Coronary artery (tissue), 2 donors: ENCODE results near the gene MRPL12.
A peak's percentile ranks its signal among the peaks of the same experiment; 100 is the strongest.

Source experiments
- DNase-seq: peaks from one replicate; pipeline ENCODE4 v3.0.0-alpha.2; 2017; ENCODE audit warnings: low spot score
- H3K27ac ChIP-seq, 2 donors: fragments of 200-600 bp; sonication (generic); one replicate each; pipeline ENCODE4 v1.5.1; 2016 to 2019
- H3K4me3 ChIP-seq: fragments of 200-600 bp; sonication (generic); 2 replicates; pipeline ENCODE4 v1.5.1; 2016; ENCODE audit warnings: mild to moderate bottlenecking, moderate library complexity
- TF ChIP-seq, protein P1 (sequence below): fragments of 200-600 bp; sonication (generic); IDR thresholded peaks from one replicate; pipeline ENCODE4 v1.5.1; 2019; ENCODE audit warnings: antibody characterized with exemption

Gene MRPL12

DNA sequence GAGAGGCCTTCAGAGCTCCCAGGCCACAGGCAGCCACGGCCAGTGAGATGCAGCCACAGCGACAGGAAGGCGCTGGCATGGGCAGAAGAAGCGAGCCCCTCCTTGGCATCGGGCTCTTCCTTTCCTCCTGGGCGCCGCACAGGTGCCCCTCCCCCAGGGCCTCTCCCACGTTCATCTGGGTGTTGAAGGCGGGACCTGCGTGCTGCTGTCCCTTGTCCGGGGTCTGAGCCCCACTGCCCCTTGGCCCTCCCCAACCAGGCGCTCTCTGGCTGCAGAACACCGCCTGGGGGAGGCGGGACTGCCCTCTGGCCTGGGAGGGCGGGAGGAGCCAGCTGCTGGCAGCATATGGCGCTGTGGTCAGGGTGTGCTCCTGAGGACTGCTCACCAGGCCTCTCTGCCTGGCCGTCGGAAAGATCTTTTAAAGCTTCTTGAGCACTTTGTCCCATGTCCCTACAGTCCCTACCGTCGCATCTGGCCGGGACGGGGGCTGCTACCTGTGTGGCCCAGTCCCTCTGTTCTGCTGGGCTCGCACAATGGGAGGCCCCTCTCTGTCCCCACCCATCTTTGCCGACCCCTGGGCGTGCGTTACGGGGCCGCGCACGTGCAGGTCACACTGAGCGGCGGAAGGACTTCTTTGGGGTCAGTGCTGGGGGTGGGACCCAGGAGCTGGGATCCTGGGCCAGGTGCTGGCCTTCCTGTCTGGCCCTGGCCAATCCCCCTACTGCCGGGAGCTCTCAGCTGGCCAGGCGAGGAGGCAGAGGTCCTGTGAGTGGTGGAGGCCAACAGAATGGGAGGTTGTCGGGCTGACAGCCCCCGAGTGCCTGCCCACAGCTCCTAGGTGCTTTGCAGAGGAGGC, 10.6 kb downstream of the MRPL12 start:
- TF ChIP-seq, protein P1, sequence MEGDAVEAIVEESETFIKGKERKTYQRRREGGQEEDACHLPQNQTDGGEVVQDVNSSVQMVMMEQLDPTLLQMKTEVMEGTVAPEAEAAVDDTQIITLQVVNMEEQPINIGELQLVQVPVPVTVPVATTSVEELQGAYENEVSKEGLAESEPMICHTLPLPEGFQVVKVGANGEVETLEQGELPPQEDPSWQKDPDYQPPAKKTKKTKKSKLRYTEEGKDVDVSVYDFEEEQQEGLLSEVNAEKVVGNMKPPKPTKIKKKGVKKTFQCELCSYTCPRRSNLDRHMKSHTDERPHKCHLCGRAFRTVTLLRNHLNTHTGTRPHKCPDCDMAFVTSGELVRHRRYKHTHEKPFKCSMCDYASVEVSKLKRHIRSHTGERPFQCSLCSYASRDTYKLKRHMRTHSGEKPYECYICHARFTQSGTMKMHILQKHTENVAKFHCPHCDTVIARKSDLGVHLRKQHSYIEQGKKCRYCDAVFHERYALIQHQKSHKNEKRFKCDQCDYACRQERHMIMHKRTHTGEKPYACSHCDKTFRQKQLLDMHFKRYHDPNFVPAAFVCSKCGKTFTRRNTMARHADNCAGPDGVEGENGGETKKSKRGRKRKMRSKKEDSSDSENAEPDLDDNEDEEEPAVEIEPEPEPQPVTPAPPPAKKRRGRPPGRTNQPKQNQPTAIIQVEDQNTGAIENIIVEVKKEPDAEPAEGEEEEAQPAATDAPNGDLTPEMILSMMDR = no peak
- DNase-seq = no peak
- H3K4me3 ChIP-seq = peak overlapping the region; percentile 0
- no peak overlapping the region for H3K27ac ChIP-seq

DNA sequence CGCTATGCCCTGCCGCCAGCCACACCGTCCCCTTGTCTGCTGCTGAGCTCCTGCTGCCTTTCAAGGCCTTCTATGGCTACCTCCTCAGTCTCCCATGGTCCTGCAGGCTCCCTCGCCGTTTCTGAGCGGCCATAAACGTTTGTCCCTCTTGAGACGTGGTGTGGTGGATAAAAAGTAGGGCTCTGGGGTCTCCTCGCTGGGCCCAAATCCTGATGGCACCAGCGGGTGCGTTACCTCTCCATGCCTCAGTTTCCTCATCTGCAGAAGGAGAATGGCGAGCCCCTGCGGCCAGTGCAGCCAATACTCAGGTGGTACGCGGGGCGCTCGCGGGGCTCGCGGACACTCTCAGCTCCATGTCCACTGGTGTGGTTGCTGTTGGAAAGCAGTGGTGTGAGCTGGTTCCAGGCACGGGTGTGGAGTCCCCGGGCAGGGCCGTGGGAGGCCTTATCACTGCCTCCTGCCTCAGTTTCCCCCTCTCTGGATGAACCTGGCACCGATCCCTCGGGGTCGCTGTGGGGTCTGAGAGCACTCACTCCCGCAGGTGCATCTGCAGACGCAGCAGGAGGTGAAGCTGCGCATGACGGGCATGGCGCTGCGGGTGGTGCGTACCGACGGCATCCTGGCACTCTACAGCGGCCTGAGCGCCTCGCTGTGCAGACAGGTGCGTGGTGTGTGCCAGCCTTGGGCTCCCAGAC, 11.4 kb downstream of the MRPL12 start:
- Histone ChIP-seq H3K27ac (no peak overlapping the region), H3K4me3 (no peak overlapping the region)
- TF ChIP-seq, protein P1 = no peak
- no peak for DNase-seq

DNA sequence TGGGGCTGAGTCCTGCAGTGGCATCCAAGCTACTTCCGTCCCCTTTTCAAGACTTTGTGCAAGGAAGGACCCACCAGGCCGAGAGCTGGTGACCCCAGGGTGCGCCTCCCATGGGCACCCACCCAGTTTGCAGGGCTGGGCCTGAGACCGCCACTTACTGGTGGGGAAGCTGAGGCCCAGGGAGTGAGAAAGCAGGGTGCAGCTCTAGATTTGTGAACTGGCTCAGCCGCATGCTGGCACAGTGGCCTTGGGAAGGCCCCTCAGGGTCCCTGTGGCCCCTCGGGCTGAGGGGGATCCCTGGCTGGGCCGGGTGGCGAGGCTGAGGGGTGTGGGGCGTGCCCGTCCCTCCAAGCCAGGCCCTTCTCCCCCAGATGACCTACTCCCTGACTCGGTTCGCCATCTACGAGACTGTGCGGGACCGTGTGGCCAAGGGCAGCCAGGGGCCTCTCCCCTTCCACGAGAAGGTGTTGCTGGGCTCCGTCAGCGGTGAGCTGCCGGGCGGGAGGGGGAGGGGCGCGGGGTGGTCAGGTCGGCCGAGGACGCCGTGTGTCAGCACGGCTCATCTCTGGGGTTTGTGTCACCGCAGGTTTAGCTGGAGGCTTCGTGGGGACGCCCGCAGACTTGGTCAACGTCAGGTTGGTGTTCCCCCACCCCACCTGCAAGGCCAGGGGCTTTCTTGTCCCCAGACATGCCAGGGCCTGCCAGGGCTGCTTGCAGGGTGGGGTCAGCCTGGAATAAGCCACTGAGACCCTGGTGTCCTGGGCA, 12.1 kb downstream of the MRPL12 start:
- DNase-seq = no peak
- H3K27ac ChIP-seq = no peak overlapping the region
- H3K4me3 ChIP-seq = no peak overlapping the region
- TF ChIP-seq, protein P1 = no peak

DNA sequence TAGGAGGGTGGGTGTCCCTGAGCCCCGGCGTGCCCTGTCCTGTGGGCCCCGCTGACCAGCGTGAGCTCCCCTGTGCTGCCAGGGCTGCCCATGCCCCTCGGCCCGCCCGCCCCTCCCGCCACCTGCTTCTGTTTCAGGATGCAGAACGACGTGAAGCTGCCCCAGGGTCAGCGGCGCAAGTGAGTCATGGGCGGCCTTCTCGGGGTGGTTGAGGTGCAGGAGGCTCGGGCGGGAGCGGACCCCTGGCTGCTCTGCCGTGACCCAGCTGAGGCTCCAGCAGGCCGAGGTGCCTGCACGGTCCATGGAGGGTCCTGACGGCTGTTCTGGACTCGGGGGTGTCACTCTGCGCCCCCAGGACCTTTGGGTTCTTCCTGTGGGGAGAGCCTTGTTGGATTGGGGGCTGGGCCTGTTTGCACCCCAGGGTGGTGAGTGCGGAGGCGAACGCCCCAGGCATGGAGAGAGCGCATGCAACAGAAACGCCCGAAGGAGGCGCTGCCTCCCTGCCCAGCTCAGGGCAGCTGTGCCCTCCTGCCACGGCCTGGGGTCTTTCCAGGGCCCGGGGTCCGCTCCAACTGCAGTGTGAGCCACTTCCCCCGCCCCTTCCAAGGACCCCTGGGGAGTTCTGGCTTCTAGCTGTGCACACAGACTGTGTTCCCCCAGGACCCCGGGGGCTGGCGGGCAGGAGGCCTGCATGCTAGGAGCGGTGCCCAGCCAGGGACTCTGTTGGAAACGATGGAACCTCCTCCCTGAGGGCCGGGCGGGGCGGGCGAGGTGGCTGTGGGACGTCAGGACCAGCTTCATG, 12.9 kb downstream of the MRPL12 start:
- TF ChIP-seq, protein P1 = no peak
- no peak for DNase-seq
- no peak overlapping the region for H3K4me3 ChIP-seq
- no peak overlapping the region for H3K27ac ChIP-seq

DNA sequence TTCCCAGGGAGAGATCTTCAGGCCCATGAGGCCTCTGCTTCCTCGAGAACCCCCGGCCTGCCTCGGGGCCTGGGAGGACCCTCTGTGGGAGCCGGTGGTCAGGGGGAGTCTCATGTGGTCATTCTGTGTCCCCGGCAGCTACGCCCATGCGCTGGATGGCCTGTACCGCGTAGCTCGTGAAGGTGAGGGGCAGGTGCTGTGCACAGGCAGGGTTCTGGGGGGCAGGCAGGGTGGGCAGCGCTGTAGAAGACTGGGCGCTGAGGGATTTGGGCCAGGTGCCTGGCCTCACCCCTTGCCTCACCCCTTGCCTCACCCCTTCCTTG, 13.5 kb downstream of the MRPL12 start:
- Histone ChIP-seq H3K27ac (no peak overlapping the region), H3K4me3 (no peak overlapping the region)
- TF ChIP-seq, protein P1 = no peak
- DNase-seq = no peak

DNA sequence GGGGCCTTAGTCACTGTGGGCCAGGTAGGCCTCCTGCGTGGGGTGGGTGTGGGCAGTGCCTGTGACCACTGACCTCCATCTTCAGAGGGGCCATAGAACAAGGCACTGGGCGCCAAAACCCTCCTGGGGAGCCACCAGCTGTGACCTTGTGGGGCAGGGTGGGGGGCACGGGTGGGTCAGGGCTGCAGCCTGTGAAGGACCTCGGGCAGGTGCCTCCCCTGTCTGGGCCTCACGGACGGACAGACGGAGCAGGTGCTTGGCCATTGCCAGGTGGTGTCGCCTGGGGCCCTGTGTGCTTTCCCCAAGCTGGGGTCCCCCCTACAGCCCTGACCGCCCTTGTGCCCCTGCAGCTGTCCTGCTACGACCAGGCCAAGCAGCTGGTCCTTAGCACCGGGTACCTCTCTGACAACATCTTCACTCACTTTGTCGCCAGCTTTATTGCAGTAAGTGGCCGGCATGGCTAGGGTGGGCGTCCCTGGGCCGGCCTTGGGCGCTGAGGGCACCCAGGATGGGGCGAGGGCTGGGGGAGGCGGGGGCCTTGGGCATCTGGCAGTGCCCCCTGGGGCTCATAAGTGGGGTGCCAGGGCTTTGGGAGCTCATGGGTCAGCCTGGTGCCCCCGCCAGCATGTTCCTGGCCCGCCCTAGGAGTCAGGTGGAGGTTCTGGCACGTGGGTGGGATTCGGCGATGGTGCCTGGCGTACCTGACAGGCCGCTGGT, 14.0 kb downstream of the MRPL12 start:
- no peak for DNase-seq
- Histone ChIP-seq H3K4me3 (no peak overlapping the region), H3K27ac (no peak overlapping the region)
- TF ChIP-seq, protein P1 = no peak
